ENCODE data around the gene ECT2.

DNA sequence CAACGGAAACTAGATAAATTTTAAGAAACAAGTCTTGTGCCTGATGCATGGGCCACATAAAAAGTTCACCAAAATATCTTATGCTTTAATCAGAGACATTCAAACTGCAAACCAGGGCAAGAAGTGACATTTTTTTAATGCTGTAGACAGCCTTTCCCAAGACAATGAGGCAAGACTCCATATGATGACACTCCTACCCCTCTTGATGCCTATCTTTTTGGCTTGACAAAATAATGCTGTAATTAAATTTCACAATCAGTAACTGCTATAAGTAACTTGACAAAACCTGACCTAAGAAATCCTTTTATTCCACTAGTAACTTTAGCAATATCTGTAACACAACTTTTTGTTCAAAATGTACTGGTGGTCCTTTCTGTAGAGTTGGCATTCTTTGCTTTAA lies 48.7 kb downstream of the ECT2 start:
- TF ChIP-seq GATA2 (IDR thresholded peaks at IDR 0.05; ENCODE audit: low read depth, low read length), result no peak
- no peak for TF ChIP-seq GATA3 (IDR thresholded peaks at IDR 0.05; ENCODE audit: low read depth, low read length)
